Measurements from ENCODE around the gene CTBP2.

CTBP2 gene

DNA sequence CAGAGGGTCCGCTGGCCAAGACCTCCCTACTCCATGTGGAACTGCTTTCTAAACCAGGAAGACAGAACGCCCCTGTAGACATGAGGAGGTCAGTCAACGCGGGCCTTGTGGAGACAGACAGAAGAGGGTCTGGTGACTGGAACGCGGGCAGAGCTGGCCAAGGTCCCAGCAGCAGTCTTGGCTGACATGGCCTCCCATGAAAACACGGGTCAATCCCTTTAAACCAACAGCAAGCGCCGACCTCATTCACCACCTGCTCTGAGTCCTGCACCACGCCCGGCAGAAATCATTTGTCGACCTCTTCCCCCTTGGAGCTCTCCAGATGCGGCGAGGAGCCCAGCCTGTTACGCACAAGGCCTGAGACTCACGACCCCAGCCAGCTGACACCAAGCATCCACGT lies 140.0 kb downstream of the CTBP2 start:
- no peak for FAIRE-seq

DNA sequence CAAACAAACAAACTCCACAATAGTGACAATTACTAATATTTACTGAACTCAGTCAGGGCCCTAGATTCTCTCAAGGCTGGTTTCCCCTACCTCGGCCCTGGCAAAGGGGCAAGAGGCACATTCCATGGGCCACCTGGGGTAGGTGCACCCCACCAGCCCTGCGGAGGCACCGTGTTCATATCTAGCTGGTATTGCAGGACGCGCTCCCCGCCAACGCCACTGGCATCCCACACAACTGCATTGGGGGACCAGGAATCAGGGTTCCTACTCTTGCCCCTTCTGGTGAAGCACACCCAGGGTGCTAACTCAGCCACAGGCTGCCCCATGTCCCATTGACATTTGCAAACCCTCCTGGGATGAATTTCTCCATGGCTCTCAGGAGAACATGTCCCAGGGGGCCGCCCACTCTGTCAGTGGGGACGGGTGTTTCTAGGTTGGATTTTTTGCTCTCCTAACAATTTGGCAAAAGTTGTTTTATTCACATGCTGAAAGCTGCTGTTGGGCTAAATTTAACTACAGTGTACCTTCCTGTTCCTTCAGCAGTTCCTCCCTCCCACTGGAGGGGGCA lies 141.7 kb downstream of the CTBP2 start:
- no peak for FAIRE-seq

DNA sequence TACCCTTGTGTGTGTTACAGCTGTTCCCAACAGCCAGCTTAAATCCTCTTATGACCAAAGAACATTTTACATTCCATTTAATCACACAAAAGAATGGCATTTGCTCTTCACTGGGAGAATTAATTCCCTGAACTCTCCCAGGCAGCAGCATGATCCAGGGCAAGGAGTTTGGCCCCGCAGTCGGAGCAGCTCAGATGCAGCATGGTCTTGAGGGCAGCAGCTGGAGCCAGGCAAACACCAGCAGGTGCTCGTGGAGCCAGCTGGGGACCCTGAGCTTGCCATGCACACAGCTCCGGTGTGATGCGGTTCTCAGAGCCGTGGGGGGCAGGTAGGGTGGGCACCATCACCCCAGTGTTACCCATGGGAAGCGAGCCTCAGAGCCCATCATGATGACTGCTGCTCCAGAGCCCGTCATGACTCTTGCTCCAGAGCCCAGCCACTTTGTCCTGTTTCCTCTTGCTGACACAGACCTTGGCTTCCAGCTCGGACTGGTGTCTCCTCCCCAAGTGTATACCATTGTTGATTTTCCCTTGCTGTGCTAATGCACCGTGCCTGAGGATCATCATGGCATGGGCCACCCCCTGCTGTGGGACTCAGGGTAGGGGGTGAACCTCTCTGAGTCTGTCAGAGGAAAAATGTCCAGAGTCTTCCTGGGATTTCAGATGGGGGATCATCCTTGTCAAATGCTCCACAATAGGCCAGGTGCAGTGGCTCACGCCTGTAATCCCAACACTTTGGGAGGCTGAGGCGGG lies 142.6 kb downstream of the CTBP2 start:
- no peak for FAIRE-seq

DNA sequence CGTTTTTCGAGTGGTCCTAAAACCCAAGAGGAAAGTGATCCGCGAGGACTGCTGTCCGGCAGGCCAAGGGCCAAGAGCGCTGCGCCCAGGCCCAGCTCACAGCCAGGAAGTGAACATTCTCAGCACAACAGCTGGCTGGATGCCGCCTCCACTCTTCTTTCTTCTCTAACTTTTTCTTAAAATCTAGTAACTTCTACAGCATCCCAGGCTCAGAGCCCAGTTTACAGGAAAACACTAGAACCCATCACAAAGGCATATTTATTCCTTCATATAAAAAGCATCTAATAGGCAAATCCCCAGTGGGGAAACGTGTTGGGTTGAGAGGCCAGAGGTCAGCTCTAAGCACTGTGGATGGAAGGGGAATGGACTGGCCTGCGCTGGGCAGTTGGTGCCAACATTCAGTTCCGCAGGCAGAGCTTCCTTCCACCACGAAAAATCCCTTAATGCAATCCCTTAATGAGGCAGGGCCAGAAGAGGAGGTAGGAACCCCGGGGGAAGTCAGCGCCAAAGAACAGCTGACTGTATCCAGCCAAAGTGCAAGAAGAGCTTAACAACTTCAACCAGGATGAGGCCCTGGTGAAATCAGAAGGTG lies 143.7 kb downstream of the CTBP2 start:
- FAIRE-seq: no peak

DNA sequence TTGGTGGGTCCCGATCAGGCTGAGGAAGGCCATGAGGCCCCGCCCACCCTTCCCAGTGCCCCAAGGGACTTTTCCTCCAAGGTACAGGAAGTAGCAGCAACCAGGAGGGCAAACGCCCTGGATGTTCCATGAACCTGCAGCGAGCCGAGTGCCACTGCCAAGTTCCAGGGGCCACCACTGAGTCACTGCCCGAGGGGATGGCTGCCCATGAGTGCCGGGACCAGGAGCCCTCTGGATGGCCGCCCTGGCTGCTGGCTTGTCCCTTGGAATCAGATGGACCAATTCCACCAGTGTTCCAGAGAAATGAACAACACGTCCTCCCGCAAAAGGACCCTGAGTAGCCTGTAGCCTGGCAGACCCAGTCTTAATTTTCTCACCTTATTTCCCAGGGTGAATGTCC lies 144.2 kb downstream of the CTBP2 start:
- FAIRE-seq: no peak

DNA sequence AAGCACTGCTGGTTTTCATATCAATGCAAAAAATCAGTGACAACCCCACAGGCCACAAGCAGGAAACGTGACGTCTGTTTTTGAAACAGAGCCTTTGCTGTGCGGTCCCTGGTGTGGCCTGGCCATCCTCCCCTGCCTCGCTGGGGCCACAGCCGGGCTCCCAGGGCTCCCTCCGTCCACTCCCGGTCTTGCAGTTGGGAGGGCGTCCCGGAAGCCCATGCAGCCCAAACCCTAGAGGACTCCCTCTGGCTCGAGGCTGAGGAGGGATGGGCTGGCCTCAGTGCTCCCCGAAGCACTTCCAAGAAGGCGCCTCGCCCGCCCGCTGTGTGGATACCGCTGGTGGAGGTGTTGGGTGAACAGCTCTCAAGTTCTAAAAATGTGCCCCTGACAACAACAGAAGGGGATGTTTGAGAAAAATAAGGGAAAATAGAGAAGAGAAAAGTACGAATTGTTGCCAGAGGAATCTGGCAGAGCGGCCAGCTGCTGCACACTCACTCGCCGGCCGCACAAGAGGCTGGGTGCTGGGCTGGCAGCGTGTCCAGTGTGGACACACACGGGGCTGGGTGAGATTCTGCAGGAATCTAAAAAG lies 144.9 kb downstream of the CTBP2 start:
- FAIRE-seq: no peak

DNA sequence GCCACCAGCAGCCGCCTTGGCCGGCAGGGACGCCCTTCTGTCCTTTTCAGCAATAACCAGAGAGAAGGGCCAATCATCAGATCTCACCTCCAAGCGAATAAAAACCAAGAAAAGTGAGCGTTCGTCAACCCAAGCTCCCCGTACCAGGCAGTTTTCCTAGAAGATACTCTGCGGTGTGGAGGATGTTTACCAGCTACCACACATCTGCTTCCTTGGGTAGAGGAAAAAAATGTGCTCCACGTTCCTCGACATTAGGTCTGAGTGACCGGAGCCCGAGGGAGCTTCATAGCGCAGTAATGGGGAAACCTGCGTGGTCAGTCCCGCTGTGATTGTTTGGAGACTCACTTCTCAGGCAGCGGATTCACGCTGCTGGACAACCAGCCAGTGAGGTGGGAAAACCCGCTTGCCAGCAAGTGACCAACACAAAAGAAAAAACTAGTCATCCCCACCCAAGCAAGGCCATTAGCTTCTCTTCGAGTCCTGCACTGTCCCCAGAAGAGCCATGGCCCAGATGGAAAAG lies 145.5 kb downstream of the CTBP2 start:
- no peak for FAIRE-seq

DNA sequence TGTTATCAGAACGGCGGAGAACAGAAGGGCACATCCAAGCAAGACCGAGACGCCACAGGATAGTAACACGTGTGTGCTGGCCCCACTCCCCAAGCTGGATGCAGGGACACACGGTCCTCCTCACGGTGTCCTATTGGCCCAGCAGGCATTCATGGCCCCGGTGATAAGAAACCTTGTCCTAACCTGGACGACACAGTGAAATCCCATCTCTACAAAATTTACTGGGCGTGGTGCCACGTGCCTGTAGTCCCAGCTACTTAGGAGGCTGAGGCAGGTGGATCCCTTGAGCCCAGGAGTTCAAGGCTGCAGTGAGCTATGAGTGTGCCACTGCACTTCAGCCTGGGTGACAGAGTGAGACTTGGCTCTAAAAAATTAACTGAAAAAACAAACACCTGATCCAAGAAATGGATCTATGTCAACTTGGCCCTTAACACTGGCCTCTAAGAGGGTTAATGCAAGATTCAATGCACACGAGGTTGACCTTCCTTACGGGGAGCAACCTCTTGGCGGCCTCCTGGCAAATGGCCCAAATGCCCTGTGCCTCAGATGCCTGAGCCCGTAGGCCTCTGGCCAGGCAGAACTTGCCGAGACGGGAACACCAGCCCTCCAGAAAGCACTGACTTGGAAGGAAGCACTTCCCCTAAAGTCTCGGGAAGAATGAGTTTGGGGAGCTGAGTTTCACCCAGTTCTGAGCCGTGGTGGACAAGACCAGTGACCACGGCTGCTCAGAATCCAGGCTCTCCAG lies 146.1 kb downstream of the CTBP2 start:
- no peak for FAIRE-seq

DNA sequence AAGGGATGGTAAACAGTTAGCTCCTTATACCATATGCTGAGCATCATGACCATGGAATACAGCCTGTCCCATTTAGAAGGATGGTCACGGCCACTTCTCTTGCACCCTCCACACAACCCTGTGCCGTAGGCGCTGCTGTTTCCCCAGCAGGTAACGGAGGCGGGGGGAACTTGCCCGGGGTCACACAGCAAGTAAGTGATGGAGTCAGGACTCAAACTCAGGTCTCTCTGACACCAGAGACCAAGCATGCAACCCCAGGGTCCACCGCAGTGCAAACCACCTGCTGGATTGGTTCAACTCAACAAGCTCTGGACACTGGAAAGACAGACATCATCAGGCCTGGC lies 146.9 kb downstream of the CTBP2 start:
- no peak for FAIRE-seq

DNA sequence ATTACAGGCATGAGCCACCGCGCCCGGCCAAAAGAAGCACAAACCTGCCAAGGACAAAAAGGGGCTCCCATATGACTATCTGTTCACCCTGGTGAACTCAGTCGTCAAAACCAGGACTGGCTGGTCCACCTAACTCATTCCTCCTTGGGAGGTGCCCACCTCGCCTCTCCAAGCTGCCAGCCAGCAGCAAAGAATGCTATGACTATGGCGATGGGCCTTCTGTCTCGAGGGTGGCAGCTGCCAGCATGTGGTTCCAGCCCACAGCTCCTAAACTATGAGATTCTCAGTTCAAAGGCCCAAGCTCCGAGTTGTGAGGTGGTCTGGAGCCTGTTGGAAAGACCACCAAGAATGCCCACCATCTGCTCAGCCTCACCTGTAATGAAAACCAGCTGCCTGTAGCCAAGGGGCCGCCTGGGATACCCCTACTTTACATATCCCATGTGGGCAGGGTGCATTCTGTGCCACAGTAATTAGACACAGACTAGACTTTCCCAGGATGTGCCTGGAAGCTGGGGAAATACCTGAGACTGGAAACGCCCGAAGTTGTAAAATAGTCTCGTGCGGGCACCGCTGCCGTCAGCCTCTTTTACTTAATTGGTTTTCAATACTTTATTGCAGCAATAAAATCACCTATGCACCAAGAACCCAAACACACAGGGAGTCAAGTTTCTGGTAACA lies 147.4 kb downstream of the CTBP2 start:
- no peak for FAIRE-seq

DNA sequence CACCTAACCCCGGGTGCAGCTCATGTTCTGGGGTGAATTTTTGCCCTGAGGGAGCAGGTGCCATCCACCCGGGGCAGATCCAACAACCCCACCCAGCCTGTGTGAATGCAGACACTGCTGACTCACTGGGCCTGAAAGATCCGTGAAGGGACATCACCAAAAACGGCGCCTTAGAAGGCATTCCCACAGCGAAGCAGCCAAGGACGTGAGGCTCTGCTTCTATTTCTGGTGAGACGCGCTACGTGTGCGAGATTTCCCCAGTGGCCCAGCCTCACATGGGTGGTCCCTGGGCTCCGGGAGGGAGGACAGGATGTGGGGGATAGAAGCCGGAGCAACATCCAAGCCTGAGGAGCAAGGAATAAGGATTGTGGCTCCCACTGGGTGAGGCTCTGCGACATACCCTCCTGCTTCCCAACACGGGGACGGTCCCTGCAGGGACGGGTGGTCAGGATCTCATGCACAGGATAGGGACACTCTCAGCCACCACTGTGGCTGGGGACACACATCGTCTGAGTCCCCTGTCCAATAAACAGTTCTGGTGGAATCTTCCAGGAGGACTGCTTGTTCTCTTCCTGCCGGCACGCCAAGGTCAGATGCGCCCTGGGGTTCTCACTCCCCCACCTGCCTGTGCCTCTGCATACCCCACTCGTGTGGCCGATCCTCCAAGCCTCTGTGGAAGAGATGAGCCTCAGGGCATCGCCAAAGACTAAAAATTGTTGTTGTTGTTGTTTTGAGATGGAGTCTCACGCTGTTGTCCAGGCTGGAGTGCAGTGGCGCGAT lies 148.2 kb downstream of the CTBP2 start:
- no peak for FAIRE-seq

DNA sequence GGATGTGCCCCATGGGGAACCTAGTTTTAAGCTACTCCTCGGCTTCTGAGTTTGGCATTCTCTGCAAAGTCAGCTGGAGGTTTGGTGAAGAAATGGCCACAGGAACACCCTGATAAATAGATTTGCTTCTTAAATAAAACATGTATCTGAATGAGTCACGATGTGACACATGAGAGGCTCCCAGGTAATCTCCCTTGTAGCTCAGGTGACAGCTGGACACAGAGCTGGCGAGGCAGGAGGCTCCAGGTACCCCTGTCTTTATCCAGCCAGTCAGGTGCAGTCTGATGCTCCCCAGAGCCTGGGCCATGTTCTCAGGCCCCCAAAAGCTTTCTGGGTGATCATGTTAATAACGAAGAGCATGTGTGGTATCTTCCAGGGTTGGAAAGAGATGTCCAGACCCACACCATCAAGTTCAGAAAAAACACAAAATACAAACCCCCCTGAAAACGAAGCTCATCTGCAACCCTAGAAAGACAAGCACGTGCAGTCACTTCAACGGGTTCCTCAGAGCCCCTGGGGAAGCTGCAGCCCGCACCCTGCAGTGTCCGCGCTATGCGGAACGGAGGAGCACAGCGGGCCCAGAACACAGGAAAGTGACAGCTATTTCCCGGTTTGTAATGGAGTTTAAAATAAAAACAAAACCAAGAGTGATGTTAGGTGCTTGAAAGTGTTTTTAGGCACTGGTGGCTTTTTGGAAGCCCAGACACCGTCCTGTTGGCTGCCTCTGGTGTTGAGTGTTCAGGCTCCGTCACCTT lies 149.0 kb downstream of the CTBP2 start:
- FAIRE-seq: no peak

DNA sequence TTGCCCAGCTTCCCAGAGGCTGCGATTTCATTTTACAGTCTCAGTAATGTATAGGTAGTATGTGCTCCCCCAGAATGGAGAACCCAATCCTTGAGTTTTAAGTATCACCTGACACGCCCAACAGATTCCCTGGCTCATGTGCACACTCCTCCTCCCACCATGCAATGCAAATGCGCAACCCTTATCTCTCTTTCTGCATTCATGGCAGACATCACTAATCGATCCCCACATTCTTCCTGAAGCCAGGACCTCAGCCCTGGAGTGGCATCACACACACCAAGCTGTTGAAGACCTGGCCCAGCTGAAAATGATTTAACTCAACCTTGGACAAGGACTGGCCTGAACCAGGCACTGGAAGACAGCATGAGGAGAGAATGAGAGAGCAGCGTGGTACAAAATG lies 150.0 kb downstream of the CTBP2 start:
- no peak for FAIRE-seq

DNA sequence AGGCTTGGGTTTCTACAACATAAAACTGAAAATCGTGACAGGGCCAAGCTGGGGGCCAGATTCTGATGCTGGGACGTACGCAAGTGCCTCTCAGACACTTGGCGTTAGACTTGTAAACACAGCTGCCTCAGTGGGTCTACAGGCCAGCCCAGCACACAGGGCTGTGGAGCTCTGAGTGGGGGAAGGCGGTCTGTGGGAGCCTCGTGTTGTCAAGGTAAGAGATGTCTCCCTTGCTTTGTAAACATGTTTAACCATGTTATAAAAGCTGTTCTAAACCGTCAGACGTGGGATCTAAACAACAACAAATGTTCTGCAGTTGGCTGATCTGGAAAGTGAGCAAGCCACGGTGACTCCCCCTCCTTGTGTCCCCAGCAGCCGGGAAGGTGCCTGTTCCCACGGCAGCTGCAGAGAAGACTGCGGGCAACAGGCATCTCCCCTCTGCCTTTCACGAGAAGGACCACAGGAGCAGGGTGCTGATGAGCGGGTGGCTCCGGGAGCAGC lies 150.7 kb downstream of the CTBP2 start:
- no peak for FAIRE-seq

DNA sequence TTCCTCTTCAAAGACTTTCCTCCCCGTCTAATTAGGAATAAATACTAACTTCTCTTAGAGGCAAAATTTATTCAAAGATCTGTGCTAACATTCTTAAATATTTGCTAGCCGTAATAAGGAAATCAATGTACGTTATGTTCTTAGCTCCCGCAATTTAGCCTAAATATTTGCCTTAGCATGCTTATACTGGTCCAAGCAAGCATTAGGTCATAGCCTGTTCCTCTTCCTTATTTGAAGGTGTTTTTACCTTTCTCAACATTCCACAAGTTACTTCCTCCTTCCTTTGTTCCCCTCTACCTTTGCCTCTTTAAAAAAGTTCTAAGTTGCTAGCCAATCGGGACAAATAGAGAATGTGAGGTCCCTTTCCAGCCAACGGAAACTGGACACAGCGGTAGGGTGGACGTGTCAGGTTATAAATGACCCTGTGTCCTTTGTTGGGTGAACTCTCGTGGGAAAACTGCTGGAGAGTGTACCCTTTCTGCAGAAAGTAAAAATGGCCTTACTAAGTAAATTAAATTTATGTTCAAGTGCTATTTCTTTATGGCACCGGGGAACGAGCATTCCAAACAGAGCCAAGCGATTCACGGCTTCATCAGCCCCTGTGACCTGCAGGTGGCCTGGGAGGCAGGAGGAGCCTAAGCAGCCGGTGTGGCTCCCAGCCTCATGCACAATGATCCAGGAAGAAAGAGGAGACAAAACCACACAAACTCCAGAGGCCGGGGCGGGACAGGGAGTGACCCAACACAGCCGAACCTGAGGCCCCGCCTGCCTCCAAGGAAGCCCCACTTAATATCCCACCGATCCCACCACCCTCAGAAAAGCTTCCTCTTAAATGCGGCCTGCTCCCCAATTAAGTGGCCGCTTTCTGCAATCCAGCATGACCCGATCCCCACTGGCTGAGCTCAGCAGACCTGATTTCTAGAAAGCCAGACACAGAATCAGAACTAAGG lies 151.4 kb downstream of the CTBP2 start:
- no peak for FAIRE-seq

DNA sequence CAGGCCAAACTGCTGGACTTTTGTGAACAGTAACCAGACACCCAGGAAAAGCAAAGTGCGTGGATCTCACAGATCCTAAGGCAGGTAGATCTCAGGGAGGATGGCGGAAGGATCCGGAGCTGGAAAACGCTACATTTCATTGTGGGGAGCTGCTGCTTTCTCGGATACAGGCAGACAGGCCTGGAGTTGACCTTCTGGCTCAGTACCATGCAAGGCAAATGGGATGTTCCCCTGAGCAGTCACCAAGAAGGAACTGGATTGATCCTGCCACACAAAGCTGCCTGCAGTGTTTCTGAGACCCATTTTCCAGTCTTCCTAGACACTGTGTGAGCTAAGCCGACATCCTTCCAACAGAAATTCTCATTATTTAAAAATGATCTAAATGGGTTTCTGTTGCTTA lies 152.9 kb downstream of the CTBP2 start:
- FAIRE-seq: no peak

DNA sequence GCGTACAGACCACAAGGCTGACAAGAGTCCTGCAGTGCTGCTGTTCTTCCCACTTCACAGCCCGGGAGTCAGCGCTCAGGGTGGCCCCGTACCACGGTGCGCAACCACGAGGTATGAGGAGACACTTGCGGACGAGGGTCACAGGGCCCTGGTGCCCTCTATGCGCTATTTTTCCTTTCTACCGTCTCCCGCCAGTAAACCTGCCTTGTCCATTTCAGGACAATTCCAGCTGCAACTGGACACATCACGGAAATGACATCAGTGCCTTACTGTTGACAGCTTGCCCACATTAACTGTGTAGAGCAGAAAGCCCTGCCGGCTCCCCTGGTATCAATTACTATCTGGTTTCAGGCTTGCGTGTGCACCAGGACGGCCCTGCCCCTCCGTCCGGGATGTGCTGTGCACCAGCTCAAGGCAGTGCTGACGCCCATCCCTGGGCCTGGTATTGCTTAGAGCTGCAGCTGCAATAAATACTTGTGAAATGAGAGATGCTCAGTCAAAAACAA lies 153.4 kb downstream of the CTBP2 start:
- no peak for FAIRE-seq

DNA sequence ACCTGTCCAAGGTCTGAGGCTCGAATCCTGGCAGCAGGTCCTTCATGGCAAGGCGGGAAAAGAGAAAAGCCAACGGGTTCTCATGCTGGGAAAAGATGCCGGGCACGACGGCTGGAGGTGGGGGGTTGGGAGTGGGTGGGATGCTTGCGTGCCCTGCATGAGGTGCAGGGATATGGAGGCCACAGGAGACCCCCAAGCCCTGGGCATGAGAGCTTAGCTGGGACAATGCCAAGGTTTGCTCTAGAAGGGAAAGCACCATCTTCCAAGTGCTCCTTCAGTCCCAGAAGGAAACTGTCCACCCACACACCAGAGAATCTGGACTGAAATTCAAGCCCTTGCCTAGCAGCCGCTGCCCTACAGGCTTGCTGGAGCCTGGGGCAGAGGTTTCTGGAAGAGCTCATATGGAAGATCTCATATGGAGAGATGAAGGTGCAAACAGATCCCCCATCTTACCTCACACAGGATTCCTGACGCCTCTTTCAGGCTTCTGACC lies 154.1 kb downstream of the CTBP2 start:
- no peak for FAIRE-seq

Measured in islet of Langerhans (tissue), 1 donor.